Mesenchymal stem cell (in vitro differentiated cells and primary cell): Measurements from ENCODE around the gene MAVS.

ENCODE experiments used
- DNase-seq: peaks from one replicate; pipeline ENCODE4 v3.0.0-alpha.2; 2013
- H2AFZ ChIP-seq: one replicate; pipeline ENCODE4 v1.6.1; 2013; ENCODE audit warnings: low read depth, mild to moderate bottlenecking, control low read depth, inconsistent platforms, low read length, moderate library complexity
- H2AK5ac ChIP-seq: 2 replicates; pipeline ENCODE4 v1.6.1; 2013; ENCODE audit warnings: low read length, moderate library complexity, mild to moderate bottlenecking, inconsistent platforms; ENCODE audit not compliant: severe bottlenecking
- H2BK120ac ChIP-seq: one replicate; pipeline ENCODE4 v1.6.1; 2013; ENCODE audit warnings: low read depth, mild to moderate bottlenecking, inconsistent platforms, low read length, moderate library complexity
- H2BK12ac ChIP-seq, 2 experiments: one replicate each; pipeline ENCODE4 v1.6.1; 2013; ENCODE audit warnings: inconsistent platforms in 2 of 2, low read length in 2 of 2, mild to moderate bottlenecking in 2 of 2, moderate library complexity in 2 of 2, control low read depth in 1 of 2
- H2BK15ac ChIP-seq: one replicate; pipeline ENCODE4 v1.6.1; 2013; ENCODE audit warnings: mild to moderate bottlenecking, low read depth, inconsistent platforms; ENCODE audit not compliant: poor library complexity, severe bottlenecking
- H2BK5ac ChIP-seq: 2 replicates; pipeline ENCODE4 v1.6.1; 2013; ENCODE audit warnings: low read depth, mild to moderate bottlenecking, low read length, control low read depth, inconsistent platforms; ENCODE audit not compliant: poor library complexity, severe bottlenecking
- H3K14ac ChIP-seq, 2 experiments: one replicate each; pipeline ENCODE4 v1.6.1; 2013; ENCODE audit warnings: inconsistent platforms in 2 of 2, low read length in 2 of 2, control low read depth in 1 of 2, mild to moderate bottlenecking in 1 of 2, moderate library complexity in 1 of 2
- H3K18ac ChIP-seq, 2 experiments: one replicate each; pipeline ENCODE4 v1.6.1; 2013; ENCODE audit warnings: inconsistent platforms in 2 of 2, low read length in 2 of 2, control low read depth in 1 of 2, low read depth in 1 of 2, mild to moderate bottlenecking in 1 of 2
- H3K23ac ChIP-seq, 2 experiments: one replicate each; pipeline ENCODE4 v1.6.1; 2013; ENCODE audit warnings: inconsistent platforms in 2 of 2, low read length in 2 of 2, mild to moderate bottlenecking in 2 of 2, moderate library complexity in 2 of 2, control low read depth in 1 of 2
- H3K27ac ChIP-seq: 2 replicates; pipeline ENCODE4 v1.5.1; 2013; ENCODE audit warnings: mild to moderate bottlenecking, moderate library complexity, low read length, control low read depth, inconsistent platforms; ENCODE audit not compliant: poor library complexity, severe bottlenecking
- H3K27me3 ChIP-seq, 2 experiments: 2 replicates each; pipeline versions ENCODE4 v1.6.1 to v1.7.0; 2013; ENCODE audit warnings: low read length in 2 of 2, mild to moderate bottlenecking in 2 of 2, moderate library complexity in 2 of 2, control low read depth in 1 of 2, inconsistent platforms in 1 of 2; ENCODE audit not compliant: control insufficient read depth in 1 of 2, insufficient read depth in 1 of 2
- H3K36me3 ChIP-seq, 2 experiments: 2 replicates each; pipeline versions ENCODE4 v1.6.1 to v1.7.0; 2013; ENCODE audit warnings: low read length in 2 of 2, control low read depth in 1 of 2, inconsistent platforms in 1 of 2, low read depth in 1 of 2, mild to moderate bottlenecking in 1 of 2; ENCODE audit not compliant: insufficient read depth in 2 of 2, control insufficient read depth in 1 of 2
- H3K4ac ChIP-seq, 2 experiments: one replicate each; pipeline ENCODE4 v1.6.1; 2013; ENCODE audit warnings: inconsistent platforms in 2 of 2, low read length in 2 of 2, mild to moderate bottlenecking in 2 of 2, moderate library complexity in 2 of 2, control low read depth in 1 of 2, low read depth in 1 of 2
- H3K4me1 ChIP-seq: 2 replicates; pipeline ENCODE4 v1.6.1; 2013; ENCODE audit warnings: low read depth, low read length, control low read depth; ENCODE audit not compliant: control insufficient read depth, insufficient read depth
- H3K4me2 ChIP-seq: 2 replicates; pipeline ENCODE4 v1.6.1; 2013; ENCODE audit warnings: low read length, mild to moderate bottlenecking, inconsistent platforms; ENCODE audit not compliant: poor library complexity, severe bottlenecking
- H3K4me3 ChIP-seq, 2 experiments: 2 replicates each; pipeline versions ENCODE4 v1.5.1 to v1.7.0; 2013; ENCODE audit warnings: low read length in 2 of 2, mild to moderate bottlenecking in 2 of 2, control low read depth in 1 of 2, low read depth in 1 of 2; ENCODE audit not compliant: insufficient read depth in 1 of 2
- H3K79me1 ChIP-seq: replicated peaks from 2 replicates; pipeline ENCODE4 v1.6.1; 2013; ENCODE audit warnings: mild to moderate bottlenecking, control low read depth, low read length, inconsistent platforms; ENCODE audit not compliant: poor library complexity, severe bottlenecking
- H3K9ac ChIP-seq: 2 replicates; pipeline ENCODE4 v1.7.0; 2013; ENCODE audit warnings: mild to moderate bottlenecking, low read length, moderate library complexity
- H3K9me3 ChIP-seq: 2 replicates; pipeline ENCODE4 v1.7.0; 2013; ENCODE audit warnings: mild to moderate bottlenecking, low read length; ENCODE audit not compliant: control insufficient read depth
- H4K8ac ChIP-seq: one replicate; pipeline ENCODE4 v1.6.1; 2013; ENCODE audit warnings: inconsistent platforms, mild to moderate bottlenecking, low read length, moderate library complexity
- H4K91ac ChIP-seq: one replicate; pipeline ENCODE4 v1.6.1; 2013; ENCODE audit warnings: mild to moderate bottlenecking, low read length, inconsistent platforms
- WGBS: methylation state at CpG from one replicate; pipeline ENCODE4 v1.1.7; 2013; ENCODE audit warnings: mixed read lengths; 5-methylcytosine and 5-hydroxymethylcytosine counted together

The MAVS gene

GRCh38 chr20:3814928-3815495, 31.6 kb upstream of the MAVS start:
- Histone ChIP-seq H3K79me1 (no peaks in the 10 kb centered on the region), H2AFZ (no peak overlapping the region), H2BK12ac (peak overlapping the region; percentile 65 to 89), H3K4ac (no peak overlapping the region), H2BK120ac (peak overlapping the region; percentile 81), H3K9me3 (no peaks in the 10 kb centered on the region), H3K4me2 (no peak overlapping the region), H3K14ac (peak overlapping the region in 1 of 2 experiments; percentile 2), H3K36me3 (no peaks in the 10 kb centered on the region), H3K23ac (no peak overlapping the region), H3K18ac (peak overlapping the region; percentile 46), H2BK15ac (peak overlapping the region; percentile 36), H3K27ac (no peak overlapping the region), H4K91ac (peak overlapping the region; percentile 64), H3K27me3 (no peaks in the 10 kb centered on the region), H4K8ac (peak overlapping the region; percentile 4), H3K9ac (no peak overlapping the region), H2AK5ac (no peak overlapping the region), H3K4me1 (peaks cover 20% of the 10 kb centered on the region), H2BK5ac (no peak overlapping the region), H3K4me3 (no peak overlapping the region)
- no peak for DNase-seq
- 92% methylated on average over 5 of the region's 7 CpGs for WGBS

- H3K27me3 ChIP-seq: no peaks in the 10 kb centered on the region
- DNase-seq: no peak
- H3K9me3 ChIP-seq: no peaks in the 10 kb centered on the region
- H3K9ac ChIP-seq: no peak overlapping the region
- 84% methylated on average over 9 of the region's 9 CpGs for WGBS
- H3K14ac ChIP-seq: no peak overlapping the region
- no peak overlapping the region for H2AFZ ChIP-seq
- H2BK15ac ChIP-seq: no peak overlapping the region
- no peak overlapping the region for H4K91ac ChIP-seq
- no peak overlapping the region for H3K23ac ChIP-seq
- peak overlapping the region in 1 of 2 experiments; percentile 35 for H3K4ac ChIP-seq
- H3K18ac ChIP-seq: peak overlapping the region in 1 of 2 experiments; percentile 11
- no peak overlapping the region for H2AK5ac ChIP-seq
- peaks cover 20% of the 10 kb centered on the region for H3K4me1 ChIP-seq
- no peak overlapping the region for H3K4me2 ChIP-seq
- H3K79me1 ChIP-seq: no peaks in the 10 kb centered on the region
- H3K27ac ChIP-seq: no peak overlapping the region
- peaks cover 0 to 3% of the 10 kb centered on the region in 2 experiments for H3K36me3 ChIP-seq
- H2BK12ac ChIP-seq: peak overlapping the region; percentile 21 to 29
- no peak overlapping the region for H3K4me3 ChIP-seq
- no peak overlapping the region for H4K8ac ChIP-seq
- no peak overlapping the region for H2BK5ac ChIP-seq
- no peak overlapping the region for H2BK120ac ChIP-seq
Measured at GRCh38 chr20:3815703-3816315, 30.8 kb upstream of the MAVS start.

GRCh38 chr20:3818155-3819151, 28.2 kb upstream of the MAVS start:
- Histone ChIP-seq H2BK120ac (peak overlapping the region; percentile 37), H3K4me2 (no peak overlapping the region), H3K4me3 (no peak overlapping the region), H3K23ac (no peak overlapping the region), H2AFZ (no peak overlapping the region), H3K14ac (no peak overlapping the region), H4K8ac (peak overlapping the region; percentile 46), H3K9ac (peak overlapping the region; percentile 44), H2BK5ac (no peak overlapping the region), H3K18ac (peak overlapping the region; percentile 68 to 69), H3K9me3 (no peaks in the 10 kb centered on the region), H3K79me1 (peaks cover 11% of the 10 kb centered on the region), H2AK5ac (no peak overlapping the region), H3K27me3 (no peaks in the 10 kb centered on the region), H2BK12ac (peak overlapping the region; percentile 81 to 86), H2BK15ac (peak overlapping the region; percentile 63), H3K27ac (no peak overlapping the region), H3K36me3 (peaks cover 16 to 18% of the 10 kb centered on the region in 2 experiments), H3K4ac (peak overlapping the region; percentile 56 to 63), H3K4me1 (peaks cover 19% of the 10 kb centered on the region), H4K91ac (peak overlapping the region; percentile 85)
- 98% methylated on average over 8 of the region's 8 CpGs for WGBS
- DNase-seq: peak; percentile 92
